ENCODE data around the gene TRIM9.

Gene TRIM9

DNA sequence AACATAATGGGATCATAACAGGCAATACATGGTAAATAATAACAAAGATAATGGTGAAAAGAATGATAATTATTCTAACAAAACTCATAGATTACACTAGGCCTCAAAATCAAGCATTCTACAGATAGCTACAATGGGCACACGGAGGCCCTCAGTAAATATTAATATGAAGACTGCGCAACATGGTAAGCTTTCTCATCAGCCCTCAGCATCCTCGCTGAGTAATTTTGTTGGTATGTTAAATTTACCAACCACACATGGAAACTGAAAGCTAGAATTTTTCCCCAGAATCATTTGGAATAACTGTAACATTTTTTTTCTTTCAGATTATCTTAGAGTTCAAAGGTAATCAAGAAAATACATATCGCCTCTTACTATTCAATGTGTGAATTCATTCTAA lies 76.4 kb downstream of the TRIM9 start:
- H3K9me3 ChIP-seq: no peaks in the 10 kb centered on the region
- H3K27me3 ChIP-seq: no peaks in the 10 kb centered on the region
- H3K36me3 ChIP-seq: peaks cover 13% of the 10 kb centered on the region
- no peak for DNase-seq
- H3K4me1 ChIP-seq: peaks cover 32% of the 10 kb centered on the region
- no peak overlapping the region for H3K4me3 ChIP-seq (ENCODE audit: low read depth, low read length)
- TF ChIP-seq, protein P1, sequence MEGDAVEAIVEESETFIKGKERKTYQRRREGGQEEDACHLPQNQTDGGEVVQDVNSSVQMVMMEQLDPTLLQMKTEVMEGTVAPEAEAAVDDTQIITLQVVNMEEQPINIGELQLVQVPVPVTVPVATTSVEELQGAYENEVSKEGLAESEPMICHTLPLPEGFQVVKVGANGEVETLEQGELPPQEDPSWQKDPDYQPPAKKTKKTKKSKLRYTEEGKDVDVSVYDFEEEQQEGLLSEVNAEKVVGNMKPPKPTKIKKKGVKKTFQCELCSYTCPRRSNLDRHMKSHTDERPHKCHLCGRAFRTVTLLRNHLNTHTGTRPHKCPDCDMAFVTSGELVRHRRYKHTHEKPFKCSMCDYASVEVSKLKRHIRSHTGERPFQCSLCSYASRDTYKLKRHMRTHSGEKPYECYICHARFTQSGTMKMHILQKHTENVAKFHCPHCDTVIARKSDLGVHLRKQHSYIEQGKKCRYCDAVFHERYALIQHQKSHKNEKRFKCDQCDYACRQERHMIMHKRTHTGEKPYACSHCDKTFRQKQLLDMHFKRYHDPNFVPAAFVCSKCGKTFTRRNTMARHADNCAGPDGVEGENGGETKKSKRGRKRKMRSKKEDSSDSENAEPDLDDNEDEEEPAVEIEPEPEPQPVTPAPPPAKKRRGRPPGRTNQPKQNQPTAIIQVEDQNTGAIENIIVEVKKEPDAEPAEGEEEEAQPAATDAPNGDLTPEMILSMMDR (IDR thresholded peaks at IDR 0.05; ENCODE audit: low read depth, low read length): no peak

DNA sequence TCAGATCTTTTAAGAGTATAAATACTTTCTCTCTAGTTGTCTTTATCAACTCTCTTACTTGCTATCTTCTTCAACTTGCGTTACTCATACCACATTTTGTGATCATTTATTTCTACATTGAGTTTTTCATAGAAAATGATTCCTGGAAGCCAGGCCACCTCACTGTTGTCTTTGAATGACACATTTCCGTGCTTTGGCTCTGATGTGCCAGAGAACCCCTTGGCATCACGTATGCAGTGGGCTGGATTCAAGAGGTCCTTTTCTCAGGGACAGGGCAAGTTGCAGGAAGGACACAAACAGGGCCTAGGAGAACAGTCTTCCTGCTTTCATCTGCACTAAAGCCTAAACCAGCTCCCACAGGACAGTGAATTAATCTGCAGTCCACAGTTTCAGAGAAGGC lies 80.3 kb downstream of the TRIM9 start:
- H3K9me3 ChIP-seq: no peaks in the 10 kb centered on the region
- DNase-seq: no peak
- TF ChIP-seq, protein P1 (IDR thresholded peaks at IDR 0.05; ENCODE audit: low read depth, low read length): no peak
- peaks cover 21% of the 10 kb centered on the region for H3K4me1 ChIP-seq
- H3K27me3 ChIP-seq: no peaks in the 10 kb centered on the region
- H3K36me3 ChIP-seq: peaks cover 2% of the 10 kb centered on the region; the same call in 1 of the 2 replicates
- no peak overlapping the region for H3K4me3 ChIP-seq (ENCODE audit: low read depth, low read length)

DNA sequence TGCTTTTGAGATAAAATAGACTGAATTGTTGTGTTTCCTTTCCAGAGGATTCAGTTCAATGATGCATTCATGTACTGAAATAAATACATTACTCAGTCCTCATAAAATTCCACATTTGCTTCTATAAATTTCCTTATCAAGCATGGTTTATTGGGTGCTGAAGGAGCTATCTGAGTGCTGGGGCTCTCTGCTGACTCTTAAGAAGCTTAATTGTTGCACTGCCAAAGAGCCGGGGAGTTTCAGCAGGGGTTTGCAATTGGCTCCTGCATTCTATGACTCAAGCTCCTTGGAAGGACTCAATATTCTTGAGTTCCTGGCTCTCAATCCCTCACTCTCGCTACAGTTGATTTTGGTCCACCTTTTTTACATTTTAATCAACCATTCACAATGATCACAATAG lies 80.8 kb downstream of the TRIM9 start:
- TF ChIP-seq, protein P1 (IDR thresholded peaks at IDR 0.05; ENCODE audit: low read depth, low read length): no peak
- DNase-seq: no peak

DNA sequence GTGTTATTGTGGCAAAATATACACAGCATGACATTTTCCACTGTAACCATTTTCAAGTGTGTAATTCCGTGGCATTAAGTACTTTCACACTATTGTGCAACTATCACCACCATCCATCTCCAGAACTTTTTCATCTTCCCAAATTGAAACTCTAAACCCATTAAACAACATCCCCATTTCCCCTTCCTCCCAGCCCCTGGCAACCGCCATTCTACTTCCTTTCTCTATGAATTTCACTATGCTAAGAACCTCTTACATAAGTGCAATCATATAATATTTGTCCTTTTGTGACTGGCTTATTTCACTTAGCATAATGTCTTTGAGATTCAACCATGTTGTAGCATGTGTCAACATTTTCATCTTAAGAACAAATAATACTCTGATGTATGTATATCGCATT lies 82.8 kb downstream of the TRIM9 start:
- DNase-seq: no peak
- Histone ChIP-seq H3K4me3 (ENCODE audit: low read depth, low read length) (no peak overlapping the region), H3K9me3 (no peaks in the 10 kb centered on the region), H3K4me1 (peaks cover 33% of the 10 kb centered on the region), H3K27me3 (no peaks in the 10 kb centered on the region), H3K36me3 (peaks cover 14% of the 10 kb centered on the region)
- TF ChIP-seq, protein P1 (IDR thresholded peaks at IDR 0.05; ENCODE audit: low read depth, low read length): no peak

More for the DNA sequence above, 80.8 kb downstream of the TRIM9 start:
- Histone ChIP-seq H3K36me3 (peaks cover 7% of the 10 kb centered on the region), H3K27me3 (no peaks in the 10 kb centered on the region), H3K9me3 (no peaks in the 10 kb centered on the region), H3K4me3 (ENCODE audit: low read depth, low read length) (no peak overlapping the region), H3K4me1 (peaks cover 17% of the 10 kb centered on the region)

DNA sequence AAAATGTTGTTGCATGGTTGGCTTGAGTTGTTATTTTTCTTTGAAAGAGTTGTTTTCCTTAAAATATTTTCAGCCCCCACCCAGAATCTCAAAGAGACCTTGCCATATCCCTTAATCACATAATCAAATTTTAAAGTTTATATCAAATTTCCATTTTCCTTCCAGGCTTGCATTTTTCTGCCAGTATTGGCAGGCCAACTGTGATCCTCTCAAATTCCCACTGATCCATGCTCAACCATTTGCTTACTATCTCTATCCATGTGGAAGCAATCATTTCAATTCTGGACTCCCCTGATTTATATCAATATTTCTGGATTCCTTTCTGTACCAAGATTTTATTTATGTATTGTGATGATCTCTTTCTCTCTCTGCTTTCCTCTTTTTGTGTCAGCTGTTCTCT lies 86.5 kb downstream of the TRIM9 start:
- TF ChIP-seq, protein P1 (IDR thresholded peaks at IDR 0.05; ENCODE audit: low read depth, low read length): no peak
- Histone ChIP-seq H3K9me3 (no peaks in the 10 kb centered on the region), H3K4me1 (peaks cover 54% of the 10 kb centered on the region), H3K27me3 (no peaks in the 10 kb centered on the region), H3K36me3 (peaks cover 14% of the 10 kb centered on the region), H3K4me3 (ENCODE audit: low read depth, low read length) (no peak overlapping the region)
- DNase-seq: no peak

DNA sequence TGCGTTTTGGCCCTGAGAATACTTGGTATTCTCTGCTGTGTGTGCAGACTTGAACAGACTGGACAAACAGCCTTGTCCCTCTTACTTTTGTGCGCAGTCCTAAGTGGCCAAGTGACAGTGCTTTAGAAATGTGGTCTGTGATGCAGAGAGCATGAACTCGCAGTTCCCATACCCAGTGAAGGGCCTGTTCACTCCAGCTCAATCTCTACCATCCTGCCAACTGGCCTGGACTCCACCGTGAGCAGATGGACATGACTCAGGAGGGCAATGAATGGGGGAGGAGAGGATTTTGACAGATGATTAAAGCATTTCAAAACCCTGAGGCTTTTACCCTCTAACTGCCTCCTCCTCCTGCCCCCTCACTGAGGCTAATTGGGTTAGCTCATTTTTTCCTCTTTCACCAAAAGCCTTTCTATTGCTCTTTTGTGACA lies 88.1 kb downstream of the TRIM9 start:
- TF ChIP-seq, protein P1 (IDR thresholded peaks at IDR 0.05; ENCODE audit: low read depth, low read length): no peak
- Histone ChIP-seq H3K4me1 (peaks cover 53% of the 10 kb centered on the region), H3K27me3 (no peaks in the 10 kb centered on the region), H3K36me3 (peaks cover 14% of the 10 kb centered on the region), H3K4me3 (ENCODE audit: low read depth, low read length) (no peak overlapping the region), H3K9me3 (no peaks in the 10 kb centered on the region)
- peak; percentile 85 for DNase-seq

Measured in BE2C (cell line).